CD4-positive, alpha-beta T cell treated with Interleukin-17A for 1 hour (primary cell): Measurements from ENCODE around the gene ATP6V0B.
A peak's percentile ranks its signal among the peaks of the same experiment; 100 is the strongest.

Experiments
- DNase-seq: peaks from one replicate; pipeline ENCODE4 v3.0.0-alpha.2; 2020

ATP6V0B gene

DNA sequence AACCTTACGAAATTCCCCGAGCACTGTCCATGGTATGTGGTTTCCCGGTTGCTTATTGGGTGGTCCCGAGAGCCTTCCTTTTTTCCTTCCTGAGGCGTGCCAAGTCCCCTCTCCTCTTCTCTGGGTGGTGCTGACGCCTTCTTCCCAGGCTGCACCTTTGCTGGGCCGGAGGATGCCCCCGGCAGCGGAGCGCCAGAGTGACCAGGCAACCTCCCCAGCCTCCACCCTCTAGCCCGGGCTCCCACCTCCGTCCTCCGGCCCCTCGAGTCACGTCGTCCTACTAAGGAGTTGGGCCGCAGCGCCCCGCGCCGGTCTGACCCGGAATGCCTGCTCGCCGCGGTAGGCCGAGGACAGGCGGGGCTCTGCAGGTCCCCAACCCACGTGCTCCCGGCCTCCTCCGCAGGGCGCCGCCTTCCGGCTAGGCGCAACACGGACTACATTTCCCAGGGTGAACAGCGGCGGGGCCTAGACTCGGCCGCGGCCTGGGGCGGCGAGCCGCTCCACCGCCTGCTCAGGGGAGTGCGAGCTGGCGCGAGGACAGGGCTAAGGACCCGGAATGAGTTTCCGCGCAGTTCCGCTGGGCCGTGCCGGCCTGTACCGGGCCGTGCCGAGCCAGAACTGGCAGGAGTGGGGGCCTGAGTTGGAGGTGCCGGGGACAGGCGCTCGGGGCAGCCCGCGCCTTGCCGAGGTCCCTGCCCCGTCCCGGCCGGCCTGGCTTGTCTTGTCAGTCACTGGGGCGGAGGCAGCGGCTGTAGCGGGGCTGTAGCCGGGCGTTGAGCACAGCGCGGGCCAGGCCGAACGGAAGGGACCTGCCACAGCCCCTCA is 28.3 kb upstream of the ATP6V0B start, which contains the start of gene IPO13:
TSS of gene IPO13 (plus strand) at position 715 of the 825 bp plus-strand sequence. CDS start 651 bp downstream, outside the sequence.
- DNase-seq: peak; percentile 96

GRCh38 chr1:43947061-43947873 is 27.5 kb upstream of the ATP6V0B start:
- no peak for DNase-seq

DNA sequence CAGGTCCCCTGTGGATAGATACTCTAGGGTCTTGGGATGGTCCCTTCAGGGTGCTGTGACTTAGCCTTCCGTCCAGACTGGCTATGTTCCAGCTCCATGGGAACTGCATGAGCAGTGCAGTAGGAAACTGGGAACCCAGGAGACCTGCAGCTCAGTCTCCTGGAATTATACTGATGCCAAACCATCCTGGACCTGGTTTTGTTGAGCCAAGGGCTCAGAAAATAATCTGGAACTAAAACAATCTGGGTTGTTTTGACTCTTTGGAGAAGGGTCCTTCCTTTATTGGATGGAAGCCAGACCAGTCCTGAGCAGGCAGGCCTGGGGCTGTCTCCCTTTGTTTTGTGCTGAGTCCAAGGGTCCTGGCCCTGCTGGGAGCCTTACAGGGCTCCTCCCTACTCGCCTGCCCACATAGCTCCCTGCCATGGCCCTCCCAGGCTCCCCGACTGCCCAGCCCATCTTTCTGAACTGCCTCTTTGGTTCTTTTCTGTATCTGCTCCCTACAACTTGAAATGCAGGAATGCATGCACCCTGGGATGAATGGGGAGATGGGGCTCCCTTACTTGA is 26.8 kb upstream of the ATP6V0B start:
- DNase-seq: no peak

DNA sequence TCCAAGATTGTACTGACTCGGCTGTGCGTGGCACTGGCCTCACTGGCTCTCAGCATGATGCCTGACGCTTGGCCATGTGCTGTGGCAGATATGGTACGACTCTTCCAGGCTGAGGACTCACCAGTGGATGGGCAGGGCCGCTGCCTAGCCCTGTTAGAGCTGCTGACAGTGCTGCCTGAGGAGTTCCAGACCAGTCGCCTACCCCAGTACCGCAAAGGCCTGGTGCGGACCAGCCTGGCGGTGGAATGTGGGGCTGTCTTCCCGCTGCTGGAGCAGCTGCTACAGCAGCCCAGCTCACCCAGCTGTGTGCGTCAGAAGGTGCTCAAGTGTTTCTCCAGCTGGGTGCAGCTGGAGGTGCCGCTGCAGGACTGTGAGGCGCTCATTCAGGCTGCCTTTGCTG is 25.1 kb upstream of the ATP6V0B start:
- no peak for DNase-seq

DNA sequence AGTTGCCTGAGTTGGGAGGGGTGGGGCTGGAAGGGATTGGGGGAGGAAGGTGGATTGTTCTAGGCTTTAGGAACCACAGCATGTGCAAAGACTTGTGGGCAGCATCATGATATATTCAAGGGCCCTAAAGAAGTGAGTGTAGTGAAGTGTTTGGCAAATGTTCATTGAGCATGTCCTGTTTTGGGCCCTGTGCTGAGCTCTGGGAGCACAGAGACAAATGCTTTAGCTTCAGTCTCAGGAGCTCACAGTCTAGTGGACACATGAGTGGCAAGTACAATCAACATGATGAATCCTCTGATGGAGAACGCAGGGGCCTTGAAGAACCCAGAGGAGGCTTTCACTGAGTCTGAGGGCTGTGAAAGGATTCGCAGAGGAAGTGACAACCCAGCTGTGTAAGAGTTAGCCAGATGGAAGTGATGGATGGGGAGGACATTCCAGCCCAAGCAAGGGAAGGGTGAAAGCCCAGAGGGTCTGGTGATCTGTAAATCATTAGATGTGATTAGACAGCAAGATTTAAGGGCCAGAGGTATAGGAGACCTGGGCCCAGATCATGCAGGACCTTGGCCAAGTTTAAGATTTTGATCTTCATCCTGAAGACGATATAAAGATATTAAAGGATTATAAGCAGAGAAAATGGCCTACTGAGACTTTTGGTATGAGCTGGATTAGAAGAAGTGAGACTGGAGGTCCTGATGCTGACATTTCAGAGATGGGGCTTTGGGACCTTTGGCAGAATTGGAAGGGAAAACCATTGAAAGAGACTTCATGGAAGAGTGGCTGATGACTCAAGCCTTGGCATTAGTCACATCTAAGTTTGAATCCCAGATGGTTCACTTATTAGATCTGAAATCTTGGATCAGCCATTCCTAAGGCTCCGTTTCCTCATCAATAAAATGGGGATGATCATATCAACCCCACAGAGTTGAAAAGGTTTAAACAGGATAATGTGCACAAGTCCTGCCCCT is 23.5 kb upstream of the ATP6V0B start:
- no peak for DNase-seq

GRCh38 chr1:43952731-43953346 is 21.9 kb upstream of the ATP6V0B start:
- DNase-seq: no peak

DNA sequence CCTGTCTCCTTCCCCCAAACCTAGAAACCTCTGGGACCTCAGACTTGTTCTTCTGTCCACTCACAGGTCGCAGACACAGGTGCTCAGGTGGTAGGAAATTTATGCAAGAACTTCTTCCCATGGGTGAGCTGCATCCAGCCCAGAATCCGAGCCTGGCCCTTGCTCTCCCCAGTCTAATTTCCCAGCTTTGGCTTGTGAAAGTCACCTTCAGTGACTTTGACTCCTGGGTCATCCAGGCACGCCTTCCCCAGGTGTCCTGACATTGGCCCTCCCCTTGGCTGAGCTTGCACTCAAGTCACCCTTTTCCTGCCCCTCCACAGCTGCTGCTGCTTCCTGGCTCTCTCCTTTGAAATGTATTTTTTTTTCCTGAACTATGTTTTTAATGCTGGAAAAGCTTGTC is 21.4 kb upstream of the ATP6V0B start:
- no peak for DNase-seq

GRCh38 chr1:43954036-43954435 is 20.7 kb upstream of the ATP6V0B start:
- DNase-seq: no peak

- no peak for DNase-seq
These were observed 18.5 kb upstream of the ATP6V0B start for GRCh38 chr1:43956234-43956633.

GRCh38 chr1:43957407-43958040 is 17.2 kb upstream of the ATP6V0B start:
- no peak for DNase-seq

DNA sequence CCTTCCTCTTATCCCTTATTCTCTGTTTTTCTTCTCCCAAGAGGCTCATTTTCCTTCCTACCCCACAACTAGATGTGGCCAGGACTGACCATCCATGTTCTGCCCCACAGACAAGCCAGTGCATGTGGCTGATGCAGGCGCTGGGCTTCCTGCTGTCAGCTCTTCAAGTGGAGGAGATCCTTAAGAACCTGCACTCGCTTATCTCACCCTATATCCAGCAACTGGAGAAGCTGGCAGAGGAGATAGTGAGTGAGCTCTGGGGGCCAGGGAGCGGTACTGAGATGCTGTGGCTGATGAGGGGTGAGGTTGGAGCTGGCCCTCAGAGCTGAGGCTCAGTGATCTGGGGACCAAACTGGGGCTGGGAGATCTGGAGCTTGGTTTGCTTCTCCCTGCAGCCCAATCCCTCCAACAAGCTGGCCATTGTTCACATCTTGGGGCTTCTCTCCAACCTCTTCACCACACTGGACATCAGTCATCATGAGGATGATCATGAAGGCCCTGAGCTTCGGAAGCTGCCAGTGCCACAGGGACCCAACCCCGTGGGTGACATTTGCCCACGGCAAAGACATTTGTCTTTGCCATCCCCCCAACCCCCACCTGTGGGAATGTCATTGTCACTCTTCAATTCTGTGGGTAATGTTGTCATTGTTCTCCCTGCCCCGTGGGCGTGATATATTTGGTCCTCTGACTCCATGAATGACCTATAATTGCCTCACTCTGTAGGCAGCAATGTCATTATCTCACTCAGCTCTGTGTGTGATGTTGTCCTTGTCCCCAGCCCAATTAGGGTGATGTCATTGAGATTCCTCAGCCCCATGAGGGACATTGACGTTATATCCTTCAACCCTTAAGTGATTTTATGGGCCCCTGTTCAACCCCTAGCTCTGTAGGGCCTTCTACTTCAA is 16.2 kb upstream of the ATP6V0B start:
- no peak for DNase-seq

GRCh38 chr1:43960798-43961197 is 14.0 kb upstream of the ATP6V0B start:
- DNase-seq: no peak

GRCh38 chr1:43961692-43962091 is 13.1 kb upstream of the ATP6V0B start:
- DNase-seq: no peak

- no peak for DNase-seq
These were observed 12.4 kb upstream of the ATP6V0B start for GRCh38 chr1:43962324-43962723.

DNA sequence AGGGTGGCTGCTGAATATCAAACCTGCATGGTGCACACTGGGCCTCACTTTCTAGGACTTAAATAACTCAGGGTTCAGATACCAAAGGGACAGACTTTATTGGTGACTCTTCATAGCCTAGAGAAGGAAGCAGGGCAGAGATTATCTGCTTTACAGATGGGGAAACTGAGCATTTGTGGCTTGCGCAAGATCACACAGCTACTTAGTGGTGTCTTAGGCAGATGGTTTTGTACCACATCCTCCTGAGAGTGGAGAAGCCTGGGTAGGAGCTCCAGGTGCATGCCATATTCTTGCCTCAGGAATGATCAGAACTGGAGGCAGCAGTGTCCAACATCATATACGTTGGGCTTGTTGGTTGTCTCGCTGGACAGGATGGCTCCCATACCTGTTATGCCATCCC is 11.8 kb upstream of the ATP6V0B start:
- no peak for DNase-seq

DNA sequence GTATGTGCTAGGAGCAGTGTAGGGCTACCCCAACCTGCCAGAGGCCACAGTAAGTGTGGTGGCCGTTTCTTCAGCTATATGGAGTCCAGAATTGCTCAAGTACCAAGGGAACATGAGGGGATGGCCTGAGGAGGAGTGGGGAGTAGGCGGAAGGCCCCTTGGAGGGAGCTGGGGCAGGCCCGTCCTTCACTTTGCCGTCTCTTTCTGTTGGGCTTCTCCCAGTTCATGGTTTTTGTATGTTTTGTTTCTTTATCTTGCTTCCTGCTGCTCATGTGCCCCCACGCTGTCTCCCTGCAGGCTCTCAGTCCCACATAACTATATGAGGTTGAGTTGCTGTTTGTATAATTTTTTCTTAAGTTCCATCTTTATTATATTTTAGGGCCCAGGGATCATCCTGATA is 10.9 kb upstream of the ATP6V0B start:
- DNase-seq: no peak

DNA sequence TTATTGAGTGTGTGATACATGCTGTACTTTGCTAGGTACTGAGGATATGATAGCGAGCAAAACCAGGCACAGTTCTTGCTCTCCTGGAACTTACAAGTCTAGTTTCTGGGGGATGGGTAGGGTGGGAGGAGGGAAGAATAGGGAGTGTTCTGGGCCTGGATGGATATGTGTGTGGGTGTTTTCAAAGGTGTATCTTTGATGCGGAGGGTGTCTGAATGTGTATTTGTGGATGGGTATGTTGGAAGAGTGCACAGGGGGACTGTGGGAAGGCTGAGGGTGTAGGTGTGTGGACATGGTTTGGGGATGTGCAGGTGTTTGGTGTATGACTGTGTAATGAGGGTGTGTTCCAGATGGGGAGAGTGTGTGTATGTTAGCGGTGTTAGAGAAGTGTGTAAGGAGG is 9.4 kb upstream of the ATP6V0B start:
- DNase-seq: no peak

GRCh38 chr1:43968348-43968948 is 6.3 kb upstream of the ATP6V0B start:
- no peak for DNase-seq

- DNase-seq: no peak
These were observed 5.4 kb upstream of the ATP6V0B start for GRCh38 chr1:43969416-43969745.
